PC-3 (cell line): ENCODE data around the gene RREB1.

Experiments used
- CTCF ChIP-seq: fragments of 300-600 bp; sonication (generic); conservative IDR thresholded peaks from 2 replicates; pipeline ENCODE4 v1.5.1; 2017; ENCODE audit warnings: antibody characterized with exemption, low read depth, mild to moderate bottlenecking, low read length
- EZH2 ChIP-seq: fragments of 300-600 bp; sonication (generic); IDR thresholded peaks from one replicate; pipeline ENCODE4 v1.6.1; 2017; ENCODE audit warnings: antibody characterized with exemption, mild to moderate bottlenecking, low read length; ENCODE audit not compliant: unreplicated experiment

GRCh38 chr6:7285416-7285815 is 177.7 kb downstream of the RREB1 start:
- TF ChIP-seq CTCF, result no peak
- TF ChIP-seq EZH2, result no peak
